Stimulated activated CD4-positive, alpha-beta T cell treated with anti-CD3 and anti-CD28 coated beads, Interleukin-4, amount 100 ng/mL, for 1 hour (primary cell): ENCODE data around the gene FOXRED1.
"Not testable (repeated sequence)": the region's sequence is repeated elsewhere in the genome, so short reads cannot be mapped to it uniquely, and the experiment has no call there.

ENCODE experiments used
- DNase-seq: peaks from one replicate; pipeline ENCODE4 v3.0.0-alpha.2; 2020

FOXRED1 gene

DNA sequence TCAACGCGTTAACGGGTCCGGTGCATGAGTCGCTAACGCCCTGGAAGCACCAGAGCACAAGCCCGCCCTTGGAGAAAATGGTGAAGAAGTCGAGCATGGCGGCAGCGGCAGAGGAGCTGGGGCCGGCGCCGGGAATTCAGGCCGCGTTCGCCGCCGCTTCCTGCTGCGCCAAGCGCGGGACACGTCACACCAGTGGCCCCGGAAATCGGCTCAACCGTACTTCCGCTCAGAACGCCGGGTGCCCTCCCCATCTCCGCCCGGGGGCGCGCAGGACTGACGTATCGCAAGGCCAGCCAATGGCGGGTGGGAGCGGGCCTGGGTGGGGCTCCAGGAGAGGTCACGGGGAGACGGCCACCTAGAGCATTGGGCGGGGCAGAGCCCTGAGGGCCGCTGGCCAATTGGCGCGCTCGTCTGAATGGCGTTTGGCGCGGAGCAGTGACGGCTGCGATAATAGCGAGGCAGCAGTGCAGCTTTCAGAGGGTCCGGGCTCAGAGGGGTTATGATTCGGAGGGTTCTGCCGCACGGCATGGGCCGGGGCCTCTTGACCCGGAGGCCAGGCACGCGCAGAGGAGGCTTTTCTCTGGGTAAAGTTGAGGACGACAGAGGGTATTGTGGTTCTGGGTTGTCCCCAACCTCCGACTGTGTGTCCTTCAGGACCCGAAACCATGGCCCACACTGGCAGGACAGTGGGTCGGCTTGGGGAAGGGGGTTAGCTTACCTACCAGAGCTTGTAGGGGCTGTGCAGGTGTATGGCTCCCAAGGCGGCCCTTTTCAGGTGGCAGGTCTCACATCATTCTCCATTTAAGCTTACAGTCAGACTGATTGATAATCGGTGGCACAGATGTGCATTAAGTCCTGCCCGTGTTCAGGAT, at the start of gene FOXRED1, which contains the start of gene SRPRA:
Gene FOXRED1, plus strand, starts transcription at position 447 of the 872 bp plus-strand sequence. Its CDS starts 53 bp downstream, at position 500.
Gene SRPRA, minus strand, starts transcription at position 188 of the 872 bp plus-strand sequence. Its CDS starts 91 bp downstream, at position 97.
- peak; percentile 100 for DNase-seq

DNA sequence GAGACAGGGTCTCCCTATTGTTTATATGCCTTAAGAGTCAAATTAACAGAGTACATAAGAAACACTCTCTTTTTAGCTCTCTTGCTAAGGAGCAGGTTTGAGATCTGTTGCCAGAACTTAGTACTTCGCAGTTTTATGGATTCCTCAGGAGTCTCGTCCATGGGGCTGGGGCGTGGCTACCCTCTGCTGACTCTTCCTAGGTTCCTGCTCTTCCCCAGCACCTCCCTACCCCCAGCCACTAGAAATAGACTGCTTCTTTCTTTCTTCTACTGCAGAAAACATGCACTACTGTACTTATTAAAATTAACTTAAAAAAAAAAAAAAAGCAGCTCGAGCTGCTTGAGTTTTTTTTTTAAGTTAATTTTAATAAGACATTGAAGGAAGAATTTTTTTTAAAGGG, 49.4 kb upstream of the FOXRED1 start:
- DNase-seq: no peak

DNA sequence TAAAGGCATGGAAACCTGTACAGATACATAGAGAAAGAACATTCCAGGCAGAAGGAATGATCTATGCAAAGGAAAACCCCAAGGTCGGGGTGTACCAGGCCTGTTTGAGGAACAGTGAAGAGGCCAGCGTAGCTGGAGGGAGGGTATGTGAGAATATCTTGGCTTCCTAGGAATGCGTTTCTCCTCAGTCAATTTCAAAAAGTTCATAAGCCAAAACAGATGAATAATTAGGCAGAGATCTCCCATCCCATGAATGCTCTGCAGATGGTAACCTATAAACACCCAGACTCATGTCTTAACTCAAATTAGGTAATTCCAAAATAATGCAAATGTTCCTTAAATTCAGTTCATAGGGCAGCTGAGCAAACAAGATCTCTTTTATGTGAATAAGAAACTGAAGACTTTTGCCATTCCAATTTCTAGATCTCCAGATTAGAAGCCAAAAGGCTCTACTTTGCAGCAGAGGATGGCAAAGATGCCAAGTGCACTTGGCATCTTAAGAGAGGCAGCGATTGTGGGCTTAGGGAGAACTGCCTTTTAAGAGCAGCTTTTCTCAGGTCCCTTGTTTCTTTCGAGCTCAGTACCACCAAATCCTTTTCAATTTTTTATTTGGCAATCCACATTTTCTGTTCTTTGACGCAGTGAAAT, 44.2 kb upstream of the FOXRED1 start:
- DNase-seq: no peak

DNA sequence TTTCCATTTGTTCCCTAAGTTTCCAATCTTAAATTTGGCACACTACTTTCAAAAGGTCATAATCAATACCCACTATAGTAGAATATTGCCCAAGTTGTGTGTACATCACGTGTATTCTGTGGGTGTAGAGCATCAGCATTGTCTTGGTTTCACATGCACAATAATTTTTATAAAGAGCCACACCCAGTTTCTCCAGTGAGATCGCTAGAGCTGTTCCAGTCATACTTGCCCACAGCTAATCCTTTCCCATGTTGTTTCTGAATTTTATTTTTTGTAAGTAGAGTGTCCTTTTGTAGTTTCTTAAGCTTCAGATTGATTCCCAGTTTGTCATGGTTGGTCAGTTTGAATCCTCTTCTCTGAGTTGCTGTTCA, 43.7 kb upstream of the FOXRED1 start:
- no peak for DNase-seq

DNA sequence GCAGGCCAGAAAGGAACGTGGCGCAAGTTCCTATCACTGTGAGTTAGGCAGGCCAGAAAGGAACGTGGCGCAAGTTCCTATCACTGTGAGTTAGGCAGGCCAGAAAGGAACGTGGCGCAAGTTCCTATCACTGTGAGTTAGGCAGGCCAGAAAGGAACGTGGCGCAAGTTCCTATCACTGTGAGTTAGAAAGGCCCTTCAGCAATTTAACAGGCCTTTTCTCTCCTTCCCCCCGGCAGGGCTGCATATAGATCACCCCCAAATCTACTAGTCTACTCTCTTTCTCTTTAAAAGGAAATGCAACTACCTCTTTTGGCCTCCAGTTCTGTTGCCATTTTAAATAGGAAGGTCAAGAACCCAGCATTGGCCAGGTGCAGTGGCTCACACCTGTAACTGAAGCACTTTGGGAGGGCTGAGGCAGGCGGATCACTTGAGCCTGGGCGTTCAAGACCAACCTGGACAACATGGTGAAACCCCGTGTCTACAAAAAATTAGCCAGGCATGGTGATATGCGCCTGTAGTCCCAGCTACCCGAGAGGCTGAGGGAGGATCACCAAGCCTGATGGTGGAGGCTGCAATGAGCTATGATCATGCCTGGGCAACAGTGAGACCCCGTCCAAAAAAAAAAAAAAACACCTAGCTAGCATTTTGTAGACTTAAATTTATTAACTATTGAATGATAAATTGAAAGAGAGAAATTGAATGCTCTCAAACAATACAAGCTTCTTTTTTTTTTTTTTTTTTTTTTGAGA, 42.4 kb upstream of the FOXRED1 start:
- no peak for DNase-seq

DNA sequence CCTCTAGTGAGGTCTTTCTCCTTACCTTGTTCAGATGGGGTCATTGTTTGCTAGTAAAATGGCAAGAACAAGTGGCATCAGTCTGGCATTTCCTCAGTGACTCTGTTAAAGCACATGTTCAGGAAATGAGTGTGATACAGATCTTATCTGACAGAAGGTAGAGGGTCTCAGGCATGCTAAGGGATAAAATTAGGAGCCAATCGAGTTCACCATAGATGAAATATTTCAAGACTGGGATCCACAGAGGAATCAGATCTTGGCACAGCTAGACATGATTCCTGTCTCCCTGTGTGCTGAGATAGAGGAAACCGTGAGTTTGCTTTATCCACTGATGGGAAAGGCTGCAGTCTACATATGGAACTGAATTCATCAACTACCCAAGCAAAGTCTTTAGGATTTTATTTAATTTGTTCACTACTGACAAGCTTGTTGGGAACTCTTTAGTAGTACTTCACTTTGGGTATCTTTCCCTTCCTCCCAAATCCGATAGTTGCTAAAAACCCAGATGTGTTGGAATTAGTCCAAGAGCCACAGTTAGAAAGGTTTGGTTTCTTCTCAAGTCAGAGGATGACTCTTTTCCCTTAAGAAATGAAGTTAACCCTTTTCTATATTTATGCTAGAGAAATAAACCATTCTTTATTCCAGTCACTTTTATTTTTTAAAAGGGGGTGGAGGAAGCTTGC, 39.0 kb upstream of the FOXRED1 start:
- no peak for DNase-seq

DNA sequence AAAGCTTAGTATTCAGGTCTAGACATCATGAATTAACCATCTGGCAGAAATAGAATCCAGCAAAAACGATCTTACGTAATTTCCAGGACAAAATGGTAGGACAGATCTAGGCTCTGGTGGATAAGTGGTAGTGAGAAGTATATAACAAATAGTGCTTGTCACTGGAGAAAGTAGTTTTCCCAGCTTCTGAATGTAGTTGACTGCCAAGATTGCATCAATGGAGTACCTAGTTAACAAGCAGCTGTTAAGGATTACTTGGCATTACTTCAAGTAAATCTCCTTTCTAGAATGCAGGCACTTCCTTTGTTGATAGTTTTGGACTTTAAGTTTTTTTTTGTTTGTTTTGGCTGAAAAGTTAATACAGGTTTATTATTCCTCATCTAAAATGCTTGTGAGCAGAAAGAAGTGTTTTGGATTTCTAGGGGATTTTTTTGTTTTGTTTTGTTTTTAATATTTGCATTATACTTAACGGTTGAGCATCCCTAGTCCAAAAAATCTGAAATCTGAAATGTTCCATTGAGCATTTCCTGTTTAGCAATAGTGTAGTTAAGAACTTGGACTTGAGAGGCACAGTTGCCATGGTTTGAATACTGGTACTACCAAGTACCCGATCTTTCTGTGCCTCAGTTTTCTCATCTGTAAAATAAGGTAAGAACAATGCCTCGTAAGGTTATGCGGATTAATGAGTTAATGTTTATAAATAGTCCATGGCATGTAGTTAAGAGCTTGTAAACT, 37.1 kb upstream of the FOXRED1 start:
- no peak for DNase-seq

DNA sequence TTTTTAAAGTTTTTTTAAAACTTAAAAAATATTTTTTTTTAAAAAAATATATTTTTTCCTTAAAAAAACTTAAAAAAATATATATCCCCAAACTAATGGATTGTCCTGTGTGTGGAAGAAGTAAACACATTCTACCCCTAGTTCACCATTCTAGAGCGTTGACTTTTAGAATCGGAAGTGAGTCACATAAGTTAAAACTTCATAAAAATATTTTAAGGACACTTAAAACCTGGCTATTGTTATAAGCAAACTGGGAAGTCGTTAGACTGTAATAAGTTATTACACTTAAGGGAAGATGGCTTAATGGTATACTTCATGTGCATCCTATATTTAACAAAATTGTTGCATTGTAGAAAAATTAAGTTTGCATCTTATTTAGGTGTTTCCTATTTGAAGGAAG, 36.3 kb upstream of the FOXRED1 start:
- no peak for DNase-seq

DNA sequence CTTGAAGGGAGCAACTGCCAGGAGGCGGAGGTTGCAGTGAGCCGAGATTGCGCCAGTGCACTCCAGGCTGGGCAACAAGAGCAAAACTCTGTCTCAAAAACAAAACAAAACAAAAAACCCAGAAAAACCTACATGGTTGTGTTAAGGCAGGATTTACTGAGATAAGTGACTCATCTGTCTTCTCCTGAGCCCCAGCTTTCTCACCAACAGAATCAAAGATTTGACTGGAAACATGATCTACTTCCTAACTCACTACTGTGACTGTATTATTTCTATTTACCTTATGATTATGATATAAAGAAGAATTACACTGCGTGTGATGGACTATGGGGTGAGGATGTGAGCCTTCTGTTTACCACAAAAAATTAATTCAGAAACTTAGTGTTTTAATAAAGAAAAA, 35.6 kb upstream of the FOXRED1 start:
- no peak for DNase-seq

DNA sequence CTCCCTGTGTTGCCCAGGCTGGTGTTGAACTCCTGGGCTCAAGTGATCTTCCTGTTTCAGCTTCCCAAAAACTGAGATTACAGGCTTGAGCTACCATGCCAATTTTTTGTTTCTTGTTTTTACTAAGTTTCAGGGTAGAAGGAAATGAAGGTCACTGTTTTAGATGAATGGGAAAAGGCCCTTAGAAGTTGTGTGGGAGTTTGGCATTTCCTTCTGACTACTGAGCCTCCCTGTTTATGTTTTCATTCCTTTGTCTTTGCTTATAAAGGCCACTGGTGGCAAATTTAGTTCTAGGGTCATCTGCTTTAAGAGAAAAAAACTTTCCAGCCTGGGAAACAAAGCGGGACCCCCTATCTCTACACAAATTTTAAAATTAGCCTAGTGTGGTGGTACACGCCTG, 22.3 kb upstream of the FOXRED1 start:
- no peak for DNase-seq

DNA sequence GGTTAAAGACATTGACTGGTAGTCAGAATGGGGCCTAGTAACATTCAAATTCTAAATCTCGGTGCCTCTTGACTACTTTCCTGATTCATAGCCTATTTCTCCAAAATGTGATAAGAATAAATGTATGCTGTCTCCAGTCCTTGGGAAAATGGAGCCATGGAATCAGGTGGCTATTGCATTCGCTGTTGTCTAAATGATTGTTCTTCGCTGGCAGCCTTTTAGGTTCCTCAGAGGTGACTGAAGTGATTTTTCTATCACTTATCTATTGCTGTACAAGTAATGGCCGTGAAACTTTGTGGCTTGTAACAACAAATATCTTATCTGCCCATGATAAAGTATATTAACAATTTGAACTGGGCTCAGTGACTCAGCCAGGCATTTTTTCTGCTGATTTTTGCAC, 15.7 kb upstream of the FOXRED1 start:
- no peak for DNase-seq

DNA sequence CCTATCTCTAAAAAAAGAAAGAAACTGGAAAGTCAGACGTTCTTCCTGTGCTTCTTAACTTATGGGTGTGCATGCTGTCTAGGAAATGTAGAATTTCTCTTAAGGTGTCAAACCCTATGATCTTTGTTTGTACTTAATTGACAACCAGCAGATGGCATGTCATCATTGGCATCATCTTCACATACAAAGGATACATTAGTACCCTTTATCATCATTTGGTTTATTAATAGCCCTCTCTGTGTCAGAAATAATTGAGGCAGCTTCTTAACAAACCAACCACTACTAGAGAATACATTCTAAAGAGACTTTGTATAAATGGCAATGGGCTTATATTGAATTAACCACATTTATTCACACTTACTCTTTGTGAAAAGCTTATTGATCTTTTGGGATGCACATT, 14.1 kb upstream of the FOXRED1 start:
- DNase-seq: no peak

DNA sequence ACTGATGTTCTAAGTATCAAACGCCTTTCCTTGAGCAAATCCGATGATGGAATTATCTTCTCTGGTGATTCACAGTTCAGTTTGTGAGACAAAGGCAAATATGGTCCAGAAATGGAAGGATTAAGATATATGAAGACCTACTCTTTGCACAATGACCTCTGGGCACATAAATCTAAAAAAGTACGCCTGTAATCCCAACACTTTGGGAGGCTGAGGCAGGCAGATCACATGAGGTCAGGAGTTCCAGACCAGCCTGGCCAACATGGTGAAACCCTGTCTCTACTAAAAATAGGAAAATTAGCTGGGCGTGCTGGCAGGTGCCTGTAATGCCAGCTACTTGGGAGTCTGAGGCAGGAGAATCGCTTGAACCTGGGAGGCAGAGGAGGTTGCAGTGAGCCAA, 13.4 kb upstream of the FOXRED1 start:
- not testable (repeated sequence) for DNase-seq

DNA sequence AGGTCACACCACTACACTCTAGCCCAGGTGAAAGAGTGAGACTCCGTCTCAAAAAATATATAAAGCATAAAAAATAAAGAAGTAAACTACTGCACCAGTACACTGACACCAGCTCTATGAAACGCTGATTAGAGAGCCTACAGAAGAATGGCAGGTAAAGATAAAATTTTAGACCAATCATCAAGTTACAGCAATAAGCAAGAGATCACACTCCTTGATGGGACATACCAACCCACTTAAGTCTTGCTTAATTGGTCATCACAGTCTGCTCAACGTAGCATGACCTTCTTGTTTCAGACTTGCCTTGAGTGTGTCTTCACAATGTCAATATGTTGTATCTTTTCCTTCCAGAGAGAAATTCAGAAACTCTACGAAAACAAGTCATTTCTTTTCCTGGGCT, 12.7 kb upstream of the FOXRED1 start:
- no peak for DNase-seq

DNA sequence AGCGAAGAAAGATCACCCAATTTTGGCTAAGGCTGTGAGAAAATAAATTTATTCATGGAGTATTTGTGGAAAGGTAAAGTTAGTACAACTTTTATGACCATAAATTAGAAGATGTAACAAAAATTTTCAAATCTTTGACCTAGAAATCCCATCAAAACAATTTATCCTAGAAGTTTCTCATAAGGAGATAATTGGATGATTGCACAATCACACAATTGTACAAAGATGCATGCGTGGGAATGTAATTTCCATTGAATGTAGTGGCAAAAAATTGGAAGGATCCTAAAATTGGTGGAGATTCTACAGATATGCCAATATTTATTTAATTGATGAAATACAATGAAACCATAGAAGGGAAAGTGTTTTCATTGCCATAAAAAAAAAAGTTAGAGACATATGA, 11.8 kb upstream of the FOXRED1 start:
- DNase-seq: no peak

DNA sequence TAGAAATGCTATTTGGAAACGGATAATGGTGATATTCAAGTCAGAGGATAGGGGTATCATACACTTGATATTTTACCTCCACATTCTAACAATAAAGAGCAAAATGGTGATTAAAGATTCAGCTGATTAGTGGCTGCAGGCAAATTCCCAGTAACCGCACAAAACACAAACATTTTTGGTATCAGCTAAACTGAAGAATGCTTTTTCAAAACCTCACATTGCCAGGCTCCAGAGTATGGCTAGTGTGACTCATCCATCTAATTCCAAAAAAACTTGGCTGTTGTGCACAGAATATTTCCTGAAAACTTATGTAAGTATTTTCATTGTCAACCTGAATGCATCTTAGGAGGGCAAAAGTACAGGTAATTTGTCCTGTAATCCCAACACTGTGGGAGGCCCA, 11.2 kb upstream of the FOXRED1 start:
- DNase-seq: no peak

DNA sequence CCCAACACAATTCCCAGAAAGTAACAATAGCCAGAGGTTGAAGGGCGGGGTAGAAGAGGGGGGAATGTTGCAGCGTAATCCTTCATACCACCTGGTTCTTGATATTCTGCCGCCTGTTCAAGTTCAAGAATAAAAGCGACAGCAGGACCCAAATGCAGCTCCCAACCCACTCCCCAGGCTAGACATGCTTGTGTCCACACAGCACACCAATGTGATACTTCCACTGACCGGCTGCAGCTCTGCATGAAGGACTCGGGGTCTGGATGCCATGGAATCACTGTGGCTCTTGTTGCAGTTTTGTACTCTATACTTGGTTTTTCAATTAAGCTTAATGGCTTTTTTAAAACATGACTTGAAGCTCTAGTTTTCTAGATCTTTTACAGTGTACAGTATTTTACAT, 6.7 kb upstream of the FOXRED1 start:
- no peak for DNase-seq

DNA sequence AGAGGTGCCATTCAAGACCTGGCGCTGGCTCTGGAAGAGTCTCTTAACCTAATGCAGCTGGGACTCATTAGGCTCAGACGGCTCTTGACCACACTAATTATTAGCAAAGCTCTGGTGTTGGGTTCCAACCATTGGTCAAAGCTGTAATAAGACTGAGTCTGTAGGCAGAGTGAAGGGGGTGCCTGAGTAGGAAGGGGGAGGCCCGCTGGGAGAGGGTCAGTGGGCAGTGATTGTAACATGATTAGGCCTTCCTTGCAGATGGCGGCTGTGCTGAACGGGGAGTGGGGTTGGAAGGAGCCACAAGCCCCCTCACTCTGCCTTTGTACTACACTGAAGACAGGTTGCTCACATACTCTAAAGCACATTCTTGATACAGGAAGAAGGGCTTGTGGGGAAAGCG, 5.5 kb upstream of the FOXRED1 start:
- no peak for DNase-seq

DNA sequence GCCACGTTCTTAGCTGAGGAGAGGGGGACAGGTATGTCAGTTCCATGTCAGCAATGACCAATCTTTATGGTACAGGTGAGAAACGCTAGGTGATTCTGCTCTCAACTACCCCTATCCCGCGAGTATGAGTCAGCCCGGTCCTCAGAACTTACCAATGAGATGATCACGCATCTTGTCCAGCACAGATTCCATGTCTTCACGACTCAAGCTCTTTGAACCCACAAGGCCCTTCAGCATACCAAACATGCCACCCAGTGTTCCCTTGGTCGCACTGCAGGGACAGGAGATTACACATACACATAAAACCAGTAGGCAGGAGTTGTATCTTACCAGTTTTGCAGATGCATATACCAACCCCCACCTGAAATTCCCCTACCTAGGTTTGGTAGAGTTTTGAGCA, 3.1 kb upstream of the FOXRED1 start:
- no peak for DNase-seq

DNA sequence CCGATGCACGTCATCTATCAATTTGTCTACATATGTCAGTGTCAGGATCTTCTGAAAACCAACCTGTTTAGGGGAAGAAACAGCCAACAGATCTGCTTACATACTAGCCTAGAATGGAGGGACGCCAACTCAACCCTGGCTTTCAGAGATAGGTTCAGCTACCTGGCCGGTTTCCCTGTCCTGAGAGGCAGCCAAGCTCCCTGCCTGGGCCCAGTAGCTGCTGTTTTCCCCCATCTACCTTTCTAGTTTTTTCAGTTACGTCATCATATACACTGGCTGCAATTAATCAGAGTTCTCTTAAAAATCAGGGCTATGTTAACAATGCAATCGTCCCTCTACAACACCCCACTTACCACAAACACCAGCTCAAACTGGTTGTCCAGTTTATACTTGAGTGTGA, 1.3 kb upstream of the FOXRED1 start:
- DNase-seq: no peak

DNA sequence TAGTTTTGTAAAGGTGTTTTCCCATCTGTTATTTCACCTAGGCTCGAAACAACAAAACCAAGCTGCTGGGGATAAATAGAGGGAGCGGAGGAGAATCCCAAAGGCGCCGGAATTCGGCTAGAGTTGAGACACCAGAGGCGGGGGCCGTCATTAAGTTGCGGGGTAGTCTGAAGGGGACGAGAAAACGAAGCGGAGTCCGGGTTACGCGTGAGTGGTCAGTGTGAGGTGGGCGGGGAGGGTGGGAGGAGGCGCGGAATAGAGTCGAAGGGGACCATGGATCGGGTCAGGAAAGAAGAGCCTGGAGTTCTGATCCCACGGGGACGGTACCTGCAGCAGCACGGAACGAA, 620 bp upstream of the FOXRED1 start:
- no peak for DNase-seq

DNA sequence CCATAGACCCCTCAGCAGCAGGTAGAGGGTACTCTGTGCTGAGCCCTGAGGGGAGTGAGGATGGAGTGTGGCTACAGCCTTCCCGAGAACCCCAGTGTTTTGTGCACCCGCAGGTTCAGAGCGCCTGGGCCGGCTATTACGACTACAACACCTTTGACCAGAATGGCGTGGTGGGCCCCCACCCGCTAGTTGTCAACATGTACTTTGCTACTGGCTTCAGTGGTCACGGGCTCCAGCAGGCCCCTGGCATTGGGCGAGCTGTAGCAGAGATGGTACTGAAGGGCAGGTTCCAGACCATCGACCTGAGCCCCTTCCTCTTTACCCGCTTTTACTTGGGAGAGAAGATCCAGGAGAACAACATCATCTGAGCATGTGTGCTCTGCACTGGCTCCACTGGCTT, 8.4 kb downstream of the FOXRED1 start:
- no peak for DNase-seq

DNA sequence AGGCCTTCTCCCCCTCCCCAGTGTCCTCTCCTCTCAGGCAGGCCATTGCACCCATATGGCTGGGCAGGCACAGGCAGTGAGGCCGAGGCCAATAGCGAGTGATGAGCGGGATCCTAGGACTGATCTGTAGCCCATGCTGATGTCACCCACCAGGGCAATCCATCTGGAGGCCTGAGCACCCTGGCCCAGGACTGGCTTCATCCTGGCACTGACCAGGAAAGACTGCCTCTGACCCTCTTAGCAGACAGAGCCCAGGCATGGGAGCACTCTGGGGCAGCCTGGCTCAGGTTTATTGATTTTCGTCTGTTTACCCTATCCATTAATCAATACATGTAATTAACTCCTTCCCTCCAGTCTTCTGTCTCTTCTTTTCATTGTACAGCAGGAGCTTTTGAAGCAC, 8.8 kb downstream of the FOXRED1 start:
- no peak for DNase-seq
